ENCODE measurements around the gene MAD1L1. TPM values are rescaled to one million over a fixed set of nuclear protein-coding genes. Genes with fewer than 3 reads are reported as not detected.

The MAD1L1 gene
- total RNA-seq, 1 experiment from 2014 or later: 43.8 TPM

DNA sequence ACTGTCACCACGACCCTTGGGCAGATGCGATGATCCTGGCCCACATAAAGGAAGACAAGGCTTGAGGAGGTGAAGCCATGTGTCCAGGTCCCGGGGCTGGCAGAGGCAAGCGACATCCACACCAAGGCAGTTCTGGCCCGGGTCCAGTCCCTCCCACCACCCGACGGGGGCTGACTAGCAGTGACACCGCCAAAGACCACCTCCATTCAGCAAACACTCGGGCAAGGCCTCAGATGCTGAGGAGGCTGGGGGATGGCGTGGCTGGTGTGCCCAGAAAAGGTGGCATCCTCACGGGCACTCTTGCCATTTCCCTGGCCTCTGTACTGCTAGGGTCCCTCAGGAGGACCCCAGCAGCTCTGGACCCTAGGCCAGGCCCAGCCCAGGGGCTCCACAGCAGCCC lies 343.7 kb downstream of the MAD1L1 start:
- H3K27ac Mint-ChIP-seq: no peak overlapping the region
- ChIA-PET CTCF (no interaction called here), POLR2A (no interaction called here)
- ATAC-seq (no peak), DNase-seq (ENCODE audit: low spot score) (no peak)
- H3K9me3 Mint-ChIP-seq: peaks cover 16% of the 10 kb centered on the region
- TF ChIP-seq, protein P1, sequence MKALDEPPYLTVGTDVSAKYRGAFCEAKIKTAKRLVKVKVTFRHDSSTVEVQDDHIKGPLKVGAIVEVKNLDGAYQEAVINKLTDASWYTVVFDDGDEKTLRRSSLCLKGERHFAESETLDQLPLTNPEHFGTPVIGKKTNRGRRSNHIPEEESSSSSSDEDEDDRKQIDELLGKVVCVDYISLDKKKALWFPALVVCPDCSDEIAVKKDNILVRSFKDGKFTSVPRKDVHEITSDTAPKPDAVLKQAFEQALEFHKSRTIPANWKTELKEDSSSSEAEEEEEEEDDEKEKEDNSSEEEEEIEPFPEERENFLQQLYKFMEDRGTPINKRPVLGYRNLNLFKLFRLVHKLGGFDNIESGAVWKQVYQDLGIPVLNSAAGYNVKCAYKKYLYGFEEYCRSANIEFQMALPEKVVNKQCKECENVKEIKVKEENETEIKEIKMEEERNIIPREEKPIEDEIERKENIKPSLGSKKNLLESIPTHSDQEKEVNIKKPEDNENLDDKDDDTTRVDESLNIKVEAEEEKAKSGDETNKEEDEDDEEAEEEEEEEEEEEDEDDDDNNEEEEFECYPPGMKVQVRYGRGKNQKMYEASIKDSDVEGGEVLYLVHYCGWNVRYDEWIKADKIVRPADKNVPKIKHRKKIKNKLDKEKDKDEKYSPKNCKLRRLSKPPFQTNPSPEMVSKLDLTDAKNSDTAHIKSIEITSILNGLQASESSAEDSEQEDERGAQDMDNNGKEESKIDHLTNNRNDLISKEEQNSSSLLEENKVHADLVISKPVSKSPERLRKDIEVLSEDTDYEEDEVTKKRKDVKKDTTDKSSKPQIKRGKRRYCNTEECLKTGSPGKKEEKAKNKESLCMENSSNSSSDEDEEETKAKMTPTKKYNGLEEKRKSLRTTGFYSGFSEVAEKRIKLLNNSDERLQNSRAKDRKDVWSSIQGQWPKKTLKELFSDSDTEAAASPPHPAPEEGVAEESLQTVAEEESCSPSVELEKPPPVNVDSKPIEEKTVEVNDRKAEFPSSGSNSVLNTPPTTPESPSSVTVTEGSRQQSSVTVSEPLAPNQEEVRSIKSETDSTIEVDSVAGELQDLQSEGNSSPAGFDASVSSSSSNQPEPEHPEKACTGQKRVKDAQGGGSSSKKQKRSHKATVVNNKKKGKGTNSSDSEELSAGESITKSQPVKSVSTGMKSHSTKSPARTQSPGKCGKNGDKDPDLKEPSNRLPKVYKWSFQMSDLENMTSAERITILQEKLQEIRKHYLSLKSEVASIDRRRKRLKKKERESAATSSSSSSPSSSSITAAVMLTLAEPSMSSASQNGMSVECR (CRISPR knock-in tag; IDR thresholded peaks at IDR 0.05; ENCODE audit: borderline replicate concordance): no peak
- TF ChIP-seq FOXP1 (CRISPR knock-in tag; IDR thresholded peaks at IDR 0.05; ENCODE audit: borderline replicate concordance) (no peak), MYBL2 (CRISPR knock-in tag; IDR thresholded peaks at IDR 0.05) (no peak), AR (CRISPR knock-in tag; IDR thresholded peaks at IDR 0.05) (no peak), NR2C2 (CRISPR knock-in tag; IDR thresholded peaks at IDR 0.05) (no peak), ZNF121 (CRISPR knock-in tag; IDR thresholded peaks at IDR 0.05) (no peak), SMAD3 (CRISPR knock-in tag; IDR thresholded peaks at IDR 0.05; ENCODE audit: borderline replicate concordance) (no peak), ERG (CRISPR knock-in tag; IDR thresholded peaks at IDR 0.05) (no peak)
- TF ChIP-seq, protein P2, sequence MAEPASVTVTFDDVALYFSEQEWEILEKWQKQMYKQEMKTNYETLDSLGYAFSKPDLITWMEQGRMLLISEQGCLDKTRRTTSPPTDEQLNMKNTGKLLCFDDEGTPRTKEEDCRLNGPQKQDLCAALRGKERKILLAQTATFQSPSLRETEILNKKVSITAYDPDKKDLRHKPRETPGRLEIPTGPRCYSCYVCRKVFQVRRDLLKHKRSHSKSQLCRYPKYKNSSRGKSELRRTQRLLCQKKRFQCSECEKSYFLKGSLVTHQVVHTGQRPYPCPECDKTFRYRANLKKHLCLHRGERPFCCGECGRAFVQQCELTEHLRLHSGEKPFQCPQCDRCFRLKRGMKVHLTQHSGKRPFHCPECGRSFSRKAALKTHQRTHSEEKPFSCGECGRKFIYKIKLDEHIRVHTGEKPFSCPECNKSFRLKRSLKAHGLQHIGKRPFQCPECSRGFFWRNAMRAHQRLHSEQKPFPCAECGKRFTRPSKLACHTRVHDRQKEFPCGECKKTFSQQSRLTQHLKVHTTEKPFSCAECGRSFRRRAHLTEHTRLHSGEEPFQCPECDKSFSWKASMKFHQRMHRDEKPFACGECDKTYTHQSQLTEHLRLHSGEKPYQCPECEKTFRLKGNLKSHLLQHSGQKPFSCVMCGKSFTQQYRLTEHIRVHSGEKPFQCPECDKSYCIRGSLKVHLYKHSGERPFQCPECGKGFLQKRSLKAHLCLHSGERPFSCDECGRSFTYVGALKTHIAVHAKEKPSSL (CRISPR knock-in tag; conservative IDR thresholded peaks at IDR 0.05): no peak
- TF ChIP-seq, protein P3, sequence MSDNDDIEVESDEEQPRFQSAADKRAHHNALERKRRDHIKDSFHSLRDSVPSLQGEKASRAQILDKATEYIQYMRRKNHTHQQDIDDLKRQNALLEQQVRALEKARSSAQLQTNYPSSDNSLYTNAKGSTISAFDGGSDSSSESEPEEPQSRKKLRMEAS (CRISPR knock-in tag; IDR thresholded peaks at IDR 0.05): no peak
- H3K27me3 Mint-ChIP-seq (ENCODE audit: low read depth): no peaks in the 10 kb centered on the region
- H3K4me1 Mint-ChIP-seq: no peaks in the 10 kb centered on the region
- H3K4me3 Mint-ChIP-seq: no peak overlapping the region
- H3K36me3 Mint-ChIP-seq: peaks cover 24% of the 10 kb centered on the region

GRCh38 chr7:1888425-1888824 lies 344.3 kb downstream of the MAD1L1 start:
- no peaks in the 10 kb centered on the region for H3K4me1 Mint-ChIP-seq
- H3K27me3 Mint-ChIP-seq (ENCODE audit: low read depth): no peaks in the 10 kb centered on the region
- peaks cover 24% of the 10 kb centered on the region for H3K36me3 Mint-ChIP-seq
- DNase-seq (ENCODE audit: low spot score) (no peak), ATAC-seq (no peak)
- peaks cover 16% of the 10 kb centered on the region for H3K9me3 Mint-ChIP-seq
- ChIA-PET CTCF (no interaction called here), POLR2A (no interaction called here)
- H3K27ac Mint-ChIP-seq: peak overlapping the region; percentile 36; the same call in 1 of the 2 replicates
- H3K4me3 Mint-ChIP-seq: no peak overlapping the region
- no peak for TF ChIP-seq IRF1 (CRISPR knock-in tag; IDR thresholded peaks at IDR 0.05)
- TF ChIP-seq JAZF1 (CRISPR knock-in tag; IDR thresholded peaks at IDR 0.05): no peak
- no peak for TF ChIP-seq CREB1 (CRISPR knock-in tag; IDR thresholded peaks at IDR 0.05)
- no peak for TF ChIP-seq ZNF671 (CRISPR knock-in tag; IDR thresholded peaks at IDR 0.05)
- no peak for TF ChIP-seq ELF4 (CRISPR knock-in tag; IDR thresholded peaks at IDR 0.05; ENCODE audit: low read depth)
- no peak for TF ChIP-seq SOX15 (CRISPR knock-in tag; IDR thresholded peaks at IDR 0.05)
- no peak for TF ChIP-seq HMGA2 (CRISPR knock-in tag; IDR thresholded peaks at IDR 0.05)
- TF ChIP-seq PRRX2 (CRISPR knock-in tag; IDR thresholded peaks at IDR 0.05): no peak
- TF ChIP-seq, protein P4, sequence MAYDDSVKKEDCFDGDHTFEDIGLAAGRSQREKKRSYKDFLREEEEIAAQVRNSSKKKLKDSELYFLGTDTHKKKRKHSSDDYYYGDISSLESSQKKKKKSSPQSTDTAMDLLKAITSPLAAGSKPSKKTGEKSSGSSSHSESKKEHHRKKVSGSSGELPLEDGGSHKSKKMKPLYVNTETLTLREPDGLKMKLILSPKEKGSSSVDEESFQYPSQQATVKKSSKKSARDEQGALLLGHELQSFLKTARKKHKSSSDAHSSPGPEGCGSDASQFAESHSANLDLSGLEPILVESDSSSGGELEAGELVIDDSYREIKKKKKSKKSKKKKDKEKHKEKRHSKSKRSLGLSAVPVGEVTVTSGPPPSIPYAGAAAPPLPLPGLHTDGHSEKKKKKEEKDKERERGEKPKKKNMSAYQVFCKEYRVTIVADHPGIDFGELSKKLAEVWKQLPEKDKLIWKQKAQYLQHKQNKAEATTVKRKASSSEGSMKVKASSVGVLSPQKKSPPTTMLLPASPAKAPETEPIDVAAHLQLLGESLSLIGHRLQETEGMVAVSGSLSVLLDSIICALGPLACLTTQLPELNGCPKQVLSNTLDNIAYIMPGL (CRISPR knock-in tag; IDR thresholded peaks at IDR 0.05): no peak
- TF ChIP-seq EMX1 (CRISPR knock-in tag; IDR thresholded peaks at IDR 0.05): no peak
- no peak for TF ChIP-seq IRF2 (CRISPR knock-in tag; IDR thresholded peaks at IDR 0.05; ENCODE audit: borderline replicate concordance, low read depth)
- TF ChIP-seq ZNF121 (CRISPR knock-in tag; IDR thresholded peaks at IDR 0.05): no peak
- no peak for TF ChIP-seq ZNF263 (CRISPR knock-in tag; IDR thresholded peaks at IDR 0.05; ENCODE audit: low read depth)
- TF ChIP-seq TP53 (CRISPR knock-in tag; IDR thresholded peaks at IDR 0.05): no peak
